ENCODE data around the gene OTOA.

DNA sequence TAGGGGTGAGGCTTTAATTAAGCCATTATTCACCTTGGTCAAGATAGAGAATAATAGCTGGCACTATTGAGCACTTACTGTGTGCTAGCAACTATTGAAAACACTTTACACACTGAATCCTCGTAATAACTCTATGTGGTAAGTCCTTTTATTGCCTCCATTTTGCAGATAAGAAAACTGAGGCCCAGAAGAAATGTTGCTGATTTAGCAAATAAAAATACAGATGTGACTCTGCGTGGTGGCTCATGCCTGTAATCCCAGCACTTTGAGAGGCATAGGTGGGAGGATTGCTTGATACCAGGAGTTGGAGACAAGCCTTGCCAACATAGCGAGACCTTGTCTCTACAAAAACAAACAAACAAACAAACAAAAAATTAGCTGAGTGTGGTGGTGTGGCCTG lies 19.4 kb downstream of the OTOA start:
- TF ChIP-seq, protein P1, sequence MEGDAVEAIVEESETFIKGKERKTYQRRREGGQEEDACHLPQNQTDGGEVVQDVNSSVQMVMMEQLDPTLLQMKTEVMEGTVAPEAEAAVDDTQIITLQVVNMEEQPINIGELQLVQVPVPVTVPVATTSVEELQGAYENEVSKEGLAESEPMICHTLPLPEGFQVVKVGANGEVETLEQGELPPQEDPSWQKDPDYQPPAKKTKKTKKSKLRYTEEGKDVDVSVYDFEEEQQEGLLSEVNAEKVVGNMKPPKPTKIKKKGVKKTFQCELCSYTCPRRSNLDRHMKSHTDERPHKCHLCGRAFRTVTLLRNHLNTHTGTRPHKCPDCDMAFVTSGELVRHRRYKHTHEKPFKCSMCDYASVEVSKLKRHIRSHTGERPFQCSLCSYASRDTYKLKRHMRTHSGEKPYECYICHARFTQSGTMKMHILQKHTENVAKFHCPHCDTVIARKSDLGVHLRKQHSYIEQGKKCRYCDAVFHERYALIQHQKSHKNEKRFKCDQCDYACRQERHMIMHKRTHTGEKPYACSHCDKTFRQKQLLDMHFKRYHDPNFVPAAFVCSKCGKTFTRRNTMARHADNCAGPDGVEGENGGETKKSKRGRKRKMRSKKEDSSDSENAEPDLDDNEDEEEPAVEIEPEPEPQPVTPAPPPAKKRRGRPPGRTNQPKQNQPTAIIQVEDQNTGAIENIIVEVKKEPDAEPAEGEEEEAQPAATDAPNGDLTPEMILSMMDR (IDR thresholded peaks at IDR 0.05), result no peak
- no peak for TF ChIP-seq POLR2A (IDR thresholded peaks at IDR 0.05)
- TF ChIP-seq EP300 (IDR thresholded peaks at IDR 0.05), result no peak

Data from ovary (tissue), 3 donors.